ENCODE results near the gene COL11A2.

COL11A2 gene

GRCh38 chr6:33191383-33192104, 723 bp downstream of the COL11A2 start:
- no peak for DNase-seq

GRCh38 chr6:33190504-33191107, 1.7 kb downstream of the COL11A2 start:
- DNase-seq: no peak

GRCh38 chr6:33189625-33190448, 2.4 kb downstream of the COL11A2 start:
- DNase-seq: no peak

GRCh38 chr6:33189164-33189563, 3.1 kb downstream of the COL11A2 start:
- no peak for DNase-seq

GRCh38 chr6:33187809-33188208, 4.5 kb downstream of the COL11A2 start:
- DNase-seq: no peak

- DNase-seq: no peak
Observed at GRCh38 chr6:33185654-33186187, 6.5 kb downstream of the COL11A2 start.

GRCh38 chr6:33185190-33185589, 7.1 kb downstream of the COL11A2 start:
- DNase-seq: no peak

- DNase-seq: no peak
Observed at GRCh38 chr6:33183071-33183683, 9.1 kb downstream of the COL11A2 start.

GRCh38 chr6:33181141-33181540, 11.1 kb downstream of the COL11A2 start:
- DNase-seq: no peak

- no peak for DNase-seq
Observed at GRCh38 chr6:33178755-33179475, 13.4 kb downstream of the COL11A2 start.

GRCh38 chr6:33177552-33178446, 14.5 kb downstream of the COL11A2 start:
- no peak for DNase-seq

GRCh38 chr6:33176906-33177305, 15.4 kb downstream of the COL11A2 start:
- no peak for DNase-seq

GRCh38 chr6:33175436-33176069, 16.7 kb downstream of the COL11A2 start:
- DNase-seq: no peak

GRCh38 chr6:33174784-33175183, 17.5 kb downstream of the COL11A2 start:
- DNase-seq: no peak

- DNase-seq: no peak
Observed at GRCh38 chr6:33173535-33174180, 18.6 kb downstream of the COL11A2 start.

GRCh38 chr6:33172688-33173534, 19.4 kb downstream of the COL11A2 start:
- DNase-seq: no peak

GRCh38 chr6:33171880-33172687, 20.2 kb downstream of the COL11A2 start:
- DNase-seq: no peak

Data from activated gamma-delta T cell (primary cell).